Dedifferentiated amniotic fluid mesenchymal stem cell (primary cell): ENCODE measurements around the gene CNIH3.
"Not testable (repeated sequence)": the region's sequence is repeated elsewhere in the genome, so short reads cannot be mapped to it uniquely, and the experiment has no call there.

Experiments used
- DNase-seq: peaks from one replicate; pipeline ENCODE4 v3.0.0-alpha.2; 2016; ENCODE audit errors: extremely low spot score

The CNIH3 gene

DNA sequence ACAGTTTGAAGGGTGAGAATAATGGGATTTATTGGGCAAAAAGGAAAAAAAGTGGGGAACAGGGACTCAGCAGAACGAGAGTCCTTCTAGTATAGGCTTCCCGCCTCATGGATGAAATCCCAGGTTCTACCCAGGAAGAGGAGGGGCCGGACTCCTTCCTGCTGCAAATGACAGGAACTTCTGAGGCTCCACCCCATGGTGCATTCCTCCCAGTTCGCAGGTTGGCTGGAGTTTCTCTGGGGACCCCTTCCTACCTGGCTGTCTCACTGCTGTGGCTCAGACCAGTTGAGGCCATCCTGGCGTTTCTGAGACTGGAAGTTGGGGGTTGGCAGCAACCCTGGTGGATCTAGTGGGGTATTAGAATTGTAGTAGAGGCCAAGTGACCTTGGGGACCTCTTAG is 27.5 kb downstream of the CNIH3 start:
- DNase-seq: no peak

DNA sequence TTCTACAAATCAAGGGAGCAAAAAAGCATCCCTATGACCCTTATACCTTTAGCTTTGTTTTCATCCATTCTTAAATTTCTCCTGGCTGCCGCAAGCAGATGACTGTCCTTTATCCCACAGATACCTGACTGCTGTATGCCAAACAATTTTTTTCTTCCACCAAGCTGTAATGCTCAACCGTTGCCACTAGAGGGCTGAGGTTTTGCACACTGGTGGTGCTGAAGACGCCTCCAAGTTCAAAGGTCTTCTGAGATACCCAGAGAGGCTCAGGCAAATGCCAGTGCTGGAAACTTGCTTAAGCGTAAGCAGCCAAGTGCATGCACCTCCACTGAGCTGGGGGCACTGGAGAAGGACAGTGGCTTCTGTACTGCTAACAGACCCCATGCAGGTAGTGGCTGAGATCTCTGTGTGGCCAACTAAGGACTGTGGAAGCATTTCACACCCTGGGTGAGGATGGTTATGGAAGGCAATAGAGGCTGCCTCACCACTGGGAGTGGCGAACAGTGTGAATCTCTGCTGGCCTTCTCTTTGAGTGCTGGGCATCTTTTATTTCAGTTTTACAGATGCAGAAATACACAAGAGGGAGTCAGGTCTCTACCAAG is 28.5 kb downstream of the CNIH3 start:
- no peak for DNase-seq

DNA sequence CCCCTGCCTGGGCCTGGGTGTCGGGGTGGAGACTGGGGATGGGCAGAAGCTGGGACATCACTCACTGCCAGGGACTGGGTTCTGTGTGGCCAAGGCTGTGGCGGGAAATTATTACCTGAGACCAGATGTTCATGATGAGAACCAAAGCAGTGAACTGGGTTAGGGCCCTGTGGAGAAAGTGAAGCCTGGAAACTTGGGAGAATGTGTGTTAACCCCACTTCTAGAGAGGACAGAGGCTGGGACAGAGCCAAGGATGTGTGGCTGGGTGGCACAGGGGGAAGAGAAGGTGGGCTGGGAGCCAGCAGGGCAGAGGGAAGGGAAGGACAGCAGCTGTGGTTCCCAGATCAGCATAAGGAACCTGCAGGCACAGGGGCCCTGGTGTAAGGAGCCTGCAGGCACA is 31.3 kb downstream of the CNIH3 start:
- no peak for DNase-seq

DNA sequence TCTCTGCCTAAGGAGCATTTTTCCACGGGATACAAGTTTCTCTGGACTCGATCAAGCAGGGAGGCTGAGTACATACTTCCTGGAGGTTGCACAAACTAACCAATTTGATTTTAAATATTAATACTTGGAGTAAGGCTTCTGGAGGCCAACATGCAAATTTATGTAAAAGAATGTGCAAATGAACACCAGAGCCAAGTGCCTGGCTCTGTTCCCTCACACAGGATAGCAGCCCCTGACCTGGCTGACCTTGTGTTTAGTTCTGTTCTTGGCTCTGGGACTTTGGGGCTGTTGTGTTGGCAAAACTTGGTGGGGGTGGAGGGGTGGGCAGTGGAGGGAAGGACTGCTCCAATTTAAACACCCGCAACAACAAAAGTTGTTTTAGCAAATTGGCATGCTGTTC is 34.2 kb downstream of the CNIH3 start:
- no peak for DNase-seq

DNA sequence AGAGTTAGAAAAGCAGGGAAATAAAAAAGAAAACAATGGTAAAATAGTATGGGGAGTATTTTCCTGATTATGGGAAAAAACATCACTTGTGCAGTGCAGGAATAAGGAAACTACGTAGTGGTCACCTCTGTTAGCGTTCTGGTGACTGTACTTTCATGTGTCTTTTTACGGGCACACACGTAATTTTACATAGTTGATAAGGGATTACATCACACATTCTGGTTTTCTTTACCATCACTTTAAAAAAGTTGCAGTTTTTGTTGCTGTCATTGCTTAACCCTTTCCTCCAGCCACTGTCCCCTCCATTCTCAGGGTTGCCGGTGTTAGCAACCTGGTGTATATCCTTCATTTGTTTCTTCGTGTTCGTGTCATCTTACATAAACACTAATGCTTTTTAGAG is 35.1 kb downstream of the CNIH3 start:
- no peak for DNase-seq

DNA sequence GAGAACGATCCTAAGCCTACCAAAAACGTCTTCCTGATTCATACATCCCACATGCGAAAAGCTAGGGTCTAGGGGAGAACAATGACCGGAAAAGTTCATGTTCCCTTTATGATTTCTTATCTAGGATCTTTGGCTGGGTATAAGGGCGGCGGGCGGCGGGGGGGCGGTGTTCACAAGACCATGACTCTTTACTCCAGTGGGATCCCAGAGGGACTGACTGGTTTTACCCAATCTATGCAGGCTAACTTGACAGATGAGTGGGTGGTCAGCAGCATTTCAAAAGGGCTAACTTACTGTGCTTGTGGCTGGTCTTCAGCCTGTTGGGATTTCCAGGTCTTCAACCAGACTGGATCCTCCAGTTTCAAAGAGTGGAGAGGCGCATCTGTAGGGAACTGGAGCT is 40.3 kb downstream of the CNIH3 start:
- no peak for DNase-seq

DNA sequence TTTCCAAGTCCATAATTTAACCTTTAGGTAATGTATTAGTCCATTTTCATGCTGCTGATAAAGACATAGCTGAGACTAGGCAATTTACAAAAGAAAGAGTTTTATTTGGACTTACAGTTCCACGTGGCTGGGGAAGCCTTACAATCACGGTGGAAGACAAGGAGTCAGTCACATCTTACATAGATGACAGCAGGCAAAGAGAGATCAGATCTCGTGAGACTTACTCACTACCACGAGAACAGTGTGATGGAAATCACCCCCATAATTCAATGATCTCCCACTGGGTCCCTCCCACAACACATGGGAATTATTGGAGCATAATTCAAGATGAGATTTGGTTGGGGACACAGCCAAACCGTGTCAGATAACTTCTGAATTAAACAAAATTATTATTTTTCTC is 44.0 kb downstream of the CNIH3 start:
- DNase-seq: no peak

DNA sequence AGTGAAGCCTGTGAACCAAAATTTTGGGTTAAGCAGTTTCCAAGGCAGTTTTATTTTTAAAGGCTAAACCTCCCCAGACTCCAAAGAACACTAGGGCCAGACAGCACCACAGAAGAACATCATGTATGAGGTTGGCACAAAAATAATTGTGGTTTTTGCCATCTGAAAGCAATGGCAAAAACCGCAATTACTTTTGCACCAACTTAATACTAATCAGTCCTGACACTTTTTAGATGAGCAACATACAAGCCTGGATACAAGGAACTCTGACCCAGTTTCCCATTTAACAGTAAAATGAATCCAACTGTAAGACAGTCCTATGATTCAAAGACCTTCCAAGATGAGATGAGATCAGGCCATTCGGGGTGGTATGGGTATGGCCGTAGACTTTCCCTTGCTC is 46.8 kb downstream of the CNIH3 start:
- no peak for DNase-seq

DNA sequence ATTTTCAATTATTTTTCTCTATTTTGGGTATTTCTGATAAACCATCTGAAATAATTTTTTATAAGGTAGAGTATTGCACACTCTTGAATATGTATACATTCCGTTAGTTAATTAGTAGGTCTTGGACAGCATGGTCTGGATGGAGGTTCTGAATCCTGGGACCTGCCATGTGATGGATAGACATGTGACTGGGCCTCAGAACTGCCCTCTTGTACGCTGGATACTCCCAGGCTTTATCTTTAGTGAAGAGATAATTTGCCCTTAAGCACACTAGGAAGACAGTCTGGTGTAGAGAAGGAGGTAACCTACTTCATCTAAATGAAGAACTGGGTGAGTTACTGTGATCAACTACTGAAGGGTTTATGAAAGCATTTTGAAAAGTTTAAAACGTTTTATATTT is 48.9 kb downstream of the CNIH3 start:
- DNase-seq: no peak

DNA sequence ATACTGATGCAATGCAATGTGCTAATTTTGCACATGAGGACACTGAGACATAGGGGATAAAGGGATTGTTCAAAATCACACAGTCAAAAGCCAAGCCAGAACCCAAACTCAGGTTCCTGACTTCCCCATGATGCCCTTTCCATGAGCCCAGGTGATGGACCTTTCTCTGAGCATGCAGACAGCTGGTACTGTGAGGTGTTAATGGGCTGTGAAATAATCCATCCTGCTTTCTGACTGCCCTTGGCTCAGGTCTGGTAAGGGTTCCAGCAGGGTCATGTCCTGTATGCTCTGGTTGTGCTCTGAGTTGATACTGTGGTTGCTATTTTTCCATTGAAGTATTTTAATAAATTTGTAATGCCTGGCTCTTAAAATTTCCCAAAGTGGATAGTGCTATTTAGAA is 50.0 kb downstream of the CNIH3 start:
- no peak for DNase-seq

DNA sequence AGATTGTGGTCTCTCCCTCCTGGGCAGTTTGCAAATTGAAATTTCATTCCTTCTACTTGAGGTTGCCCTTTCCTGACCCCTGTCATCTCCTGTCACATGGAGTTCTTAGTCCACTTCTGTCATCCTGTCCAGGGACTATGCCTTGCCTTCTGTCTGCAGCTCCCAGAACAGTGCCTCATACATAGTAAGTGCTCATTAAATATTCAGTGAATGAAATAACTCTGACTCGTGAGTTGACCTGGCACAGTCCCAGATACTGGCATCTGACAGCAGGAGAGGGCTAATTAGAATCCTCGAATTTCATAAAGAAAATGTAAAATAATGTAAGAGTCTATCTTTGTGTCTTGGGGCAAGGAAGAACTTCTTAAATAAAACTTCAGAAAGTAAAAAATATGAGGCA is 50.8 kb downstream of the CNIH3 start:
- no peak for DNase-seq

DNA sequence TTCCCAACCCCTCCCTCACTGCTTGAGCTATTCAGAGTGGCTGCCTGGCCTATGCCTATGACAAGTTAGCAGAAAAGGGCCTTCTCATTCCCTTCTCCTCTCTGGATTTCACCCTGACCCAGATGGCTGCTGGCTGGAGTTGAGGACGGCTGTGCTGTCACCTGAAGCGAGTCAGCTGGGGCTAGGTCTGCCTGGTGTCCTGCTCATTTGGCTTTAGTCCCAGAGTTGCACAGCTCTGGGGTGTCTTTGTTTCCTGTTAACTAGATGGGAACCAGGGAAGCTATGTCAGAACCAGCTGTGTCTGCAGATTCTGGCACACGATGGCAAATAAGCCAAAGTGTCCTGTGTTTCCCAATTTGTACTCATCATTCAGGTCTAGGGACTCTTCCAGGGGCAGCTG is 52.9 kb downstream of the CNIH3 start:
- DNase-seq: no peak

DNA sequence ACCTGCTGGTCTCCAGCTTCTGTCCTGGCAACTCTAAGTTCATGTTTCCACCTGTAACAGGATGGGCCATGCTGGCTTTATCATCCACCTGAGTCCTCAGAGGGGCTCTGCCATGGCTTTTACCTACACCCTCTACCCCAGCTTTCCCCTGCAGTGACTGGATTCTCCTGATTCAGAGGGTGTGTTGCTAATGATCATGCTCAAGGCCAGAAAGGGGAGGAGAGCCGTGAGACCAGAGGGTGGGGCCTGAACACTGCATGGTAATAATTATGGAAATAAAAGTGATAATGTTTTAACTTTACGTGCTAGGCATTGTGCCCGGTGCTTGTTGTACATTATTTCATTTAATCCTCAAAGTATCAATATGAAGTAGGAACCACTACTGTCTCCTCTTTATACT is 53.3 kb downstream of the CNIH3 start:
- DNase-seq: no peak

DNA sequence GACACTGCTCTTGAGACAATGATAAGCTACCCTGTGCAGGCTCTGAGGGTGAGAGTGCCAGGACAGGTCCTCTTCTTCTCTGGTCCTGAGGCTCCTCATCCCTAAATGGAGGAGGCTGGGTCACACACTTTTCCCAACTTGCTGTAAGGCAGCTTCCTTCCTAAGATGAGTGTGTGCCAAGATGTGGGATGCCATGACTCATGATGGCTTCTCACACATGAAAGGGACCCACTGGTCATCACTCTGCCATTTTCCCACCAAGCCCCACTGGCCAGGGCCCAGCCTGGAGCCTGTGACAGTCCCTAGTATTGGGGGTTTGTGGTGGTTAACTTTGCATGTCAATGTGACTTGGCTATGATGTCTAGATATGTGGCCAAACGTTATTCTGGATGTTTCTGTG is 54.4 kb downstream of the CNIH3 start:
- DNase-seq: no peak

DNA sequence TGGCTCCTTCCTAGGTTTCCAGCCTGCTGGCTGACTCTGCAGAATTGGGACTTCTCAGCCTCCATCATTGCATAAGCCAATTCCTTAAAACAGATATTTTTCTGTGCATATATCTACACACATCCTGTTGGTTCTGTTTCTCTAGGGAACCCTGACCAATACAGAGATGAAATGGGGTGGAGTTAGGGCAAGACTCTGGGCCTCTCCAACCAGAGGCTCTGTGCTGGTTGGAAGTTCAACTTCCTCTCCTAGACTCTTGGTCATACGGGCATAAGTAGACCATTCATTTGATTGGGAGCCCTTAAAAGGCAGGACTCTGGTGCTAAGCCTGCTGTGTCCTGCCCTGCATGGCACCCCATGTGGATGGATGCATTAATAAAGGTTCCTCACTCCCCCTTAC is 55.0 kb downstream of the CNIH3 start:
- DNase-seq: no peak

DNA sequence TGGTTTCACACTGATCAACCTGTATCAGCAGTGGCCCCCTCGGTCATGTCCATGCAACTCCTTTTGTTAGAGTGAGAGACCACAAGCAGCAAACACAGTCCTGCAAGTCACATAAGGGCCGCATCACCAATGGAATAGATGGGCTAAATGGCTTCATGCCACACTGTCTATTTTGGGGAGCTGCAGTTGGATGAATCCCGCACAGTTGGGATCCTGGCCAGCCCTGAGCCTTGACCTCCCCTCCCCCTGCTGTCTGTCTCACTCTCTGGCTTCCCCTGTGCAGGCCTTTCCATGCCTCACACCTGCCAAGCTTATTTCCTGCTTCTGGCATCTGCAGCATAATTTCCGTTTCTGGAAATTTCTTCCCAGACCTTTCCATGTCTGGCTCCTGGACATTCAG is 57.0 kb downstream of the CNIH3 start:
- DNase-seq: no peak

DNA sequence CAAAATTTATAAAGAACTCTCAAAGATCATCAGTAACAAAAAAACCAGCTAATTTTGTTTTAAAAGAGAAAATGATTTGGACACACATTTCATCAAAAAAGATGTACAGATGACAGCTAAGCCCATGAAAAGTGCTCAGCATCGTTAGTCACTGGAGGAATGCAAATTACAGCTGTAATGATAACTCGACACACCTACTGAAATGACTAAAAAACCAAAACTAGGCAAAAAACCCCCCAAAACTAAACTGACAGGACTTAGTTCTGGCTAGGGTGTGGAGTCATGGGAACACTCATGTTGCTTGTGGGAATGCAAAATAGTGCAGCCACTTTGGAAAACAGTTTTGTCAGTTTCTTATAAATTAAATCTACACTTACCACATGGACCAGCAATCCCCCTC is 59.5 kb downstream of the CNIH3 start:
- no peak for DNase-seq

DNA sequence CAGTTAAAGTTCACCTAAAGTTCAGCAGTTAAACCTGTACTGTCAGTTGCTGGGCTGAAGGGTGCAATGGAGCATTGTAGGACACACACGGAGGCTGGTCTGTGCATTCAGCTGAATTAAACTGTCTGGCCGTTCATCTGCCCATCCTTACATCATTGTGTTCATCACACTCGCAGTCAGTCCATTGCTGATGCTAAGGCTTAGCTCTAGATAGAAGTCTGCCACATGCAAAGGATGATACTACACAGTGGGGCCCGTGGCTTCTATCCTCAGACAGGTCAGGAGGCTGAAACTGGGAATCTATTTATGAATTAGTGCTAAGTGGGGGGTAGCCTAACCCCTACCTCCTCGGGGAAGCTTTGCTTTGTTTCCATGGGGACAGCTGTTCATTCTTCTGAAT is 60.4 kb downstream of the CNIH3 start:
- no peak for DNase-seq

DNA sequence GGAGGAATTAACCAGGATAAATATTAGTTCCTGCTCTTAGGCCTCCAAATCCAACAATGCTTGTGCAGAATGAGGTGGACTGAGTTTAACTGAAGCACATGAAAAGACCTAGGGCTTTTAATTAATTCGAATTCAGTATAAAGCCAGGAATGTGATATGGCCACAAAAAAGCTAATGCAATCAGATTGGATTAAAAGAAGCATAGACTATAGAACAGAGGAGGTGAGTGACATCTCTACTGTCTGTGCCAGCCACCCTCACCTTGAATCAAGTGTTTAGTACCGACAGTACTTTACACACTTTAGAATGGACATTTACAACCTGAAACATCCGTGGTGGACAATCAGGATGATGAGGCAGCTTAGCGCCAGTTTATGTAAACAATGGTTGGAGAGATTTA is 62.1 kb downstream of the CNIH3 start:
- DNase-seq: no peak

DNA sequence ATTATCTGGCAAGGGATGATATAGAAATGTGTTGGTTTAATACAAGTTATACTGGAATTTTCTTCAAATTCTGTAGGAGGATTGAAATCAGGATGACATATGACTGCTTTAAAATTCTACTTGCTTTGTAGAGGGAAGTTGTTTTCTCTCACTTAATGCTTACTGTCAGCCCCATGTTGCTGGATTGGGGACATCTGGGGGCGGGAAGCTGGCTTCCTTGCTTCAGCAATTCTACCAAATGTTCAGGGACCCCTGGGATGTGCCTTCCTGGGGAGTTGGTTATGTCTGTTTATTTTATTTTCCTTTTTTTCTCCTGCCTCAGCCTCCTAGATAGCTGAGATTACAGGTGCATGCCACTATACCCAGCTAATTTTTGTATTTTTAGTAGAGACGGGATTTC is 63.5 kb downstream of the CNIH3 start:
- DNase-seq: no peak

DNA sequence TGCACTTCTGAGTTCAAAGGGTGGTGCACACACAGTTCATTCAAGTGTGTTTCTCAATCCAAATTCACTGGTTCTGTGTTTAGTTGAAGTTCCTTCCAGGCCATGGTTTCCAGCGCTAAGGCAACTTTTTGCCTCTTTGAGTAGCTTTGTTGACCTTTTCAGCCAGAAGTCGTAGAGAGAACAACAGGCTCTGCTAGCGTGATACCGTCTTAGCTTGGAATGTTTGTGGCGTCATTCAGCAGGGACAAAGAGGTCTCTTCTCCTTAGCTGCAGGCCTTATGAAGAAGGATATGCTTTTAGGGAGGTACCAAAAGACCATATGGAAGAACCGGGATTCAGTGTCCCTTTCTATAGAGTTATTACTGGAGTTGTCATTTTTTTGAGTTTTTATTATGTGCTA is 65.7 kb downstream of the CNIH3 start:
- DNase-seq: no peak

DNA sequence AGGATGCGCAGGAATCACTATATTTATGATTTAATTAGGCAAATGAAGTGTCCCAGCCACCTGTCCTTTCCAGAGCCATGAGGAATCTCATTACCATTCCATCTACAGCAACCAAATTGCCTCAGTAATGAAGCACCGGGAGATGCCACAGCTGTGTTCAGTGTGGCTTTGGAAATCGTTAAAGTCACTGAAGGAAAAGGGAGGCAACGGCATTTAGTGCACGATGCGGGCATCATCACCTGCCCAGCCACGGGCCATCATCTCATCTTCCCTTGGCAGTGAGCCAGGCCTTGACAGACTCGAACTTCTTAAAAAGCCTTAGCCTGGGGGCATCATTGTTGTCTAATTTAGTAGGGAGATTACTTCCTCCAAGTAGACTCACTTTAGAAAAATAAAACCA is 67.8 kb downstream of the CNIH3 start:
- no peak for DNase-seq

DNA sequence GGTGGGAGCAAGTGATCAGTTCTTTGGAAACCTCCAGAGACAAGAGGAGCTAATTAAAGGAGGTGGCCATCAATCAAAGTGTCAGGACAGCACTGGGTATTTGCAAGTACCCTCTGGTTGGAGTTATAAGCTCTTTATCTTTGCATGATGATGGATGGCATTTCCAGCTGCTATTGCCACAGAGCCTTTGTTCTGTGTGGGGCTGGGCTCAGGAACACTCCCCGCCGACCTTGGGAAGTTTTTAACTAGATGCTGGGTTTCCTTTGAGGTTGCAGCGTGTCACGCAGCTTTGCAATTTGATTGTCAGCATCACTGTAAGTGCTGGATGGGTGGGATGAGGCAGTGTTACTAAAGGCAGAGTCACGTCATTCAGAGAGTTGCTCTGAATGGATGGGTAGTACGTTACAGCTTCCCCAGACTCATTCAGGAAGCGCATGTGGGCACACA is 68.9 kb downstream of the CNIH3 start:
- no peak for DNase-seq

DNA sequence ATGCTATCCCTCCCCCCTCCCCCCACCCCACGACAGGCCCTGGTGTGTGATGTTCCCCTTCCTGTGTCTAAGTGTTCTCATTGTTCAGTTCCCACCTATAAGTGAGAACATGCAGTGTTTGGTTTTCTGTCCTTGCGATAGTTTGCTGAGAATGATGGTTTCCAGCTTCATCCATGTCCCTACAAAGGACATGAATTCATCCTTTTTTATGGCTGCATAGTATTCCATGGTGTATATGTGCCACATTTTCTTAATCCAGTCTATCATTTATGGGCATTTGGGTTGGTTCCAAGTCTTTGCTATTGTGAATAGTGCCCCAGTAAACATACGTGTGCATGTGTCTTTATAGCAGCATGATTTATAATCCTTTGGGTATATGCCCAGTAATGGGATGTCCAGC is 70.0 kb downstream of the CNIH3 start:
- not testable (repeated sequence) for DNase-seq

DNA sequence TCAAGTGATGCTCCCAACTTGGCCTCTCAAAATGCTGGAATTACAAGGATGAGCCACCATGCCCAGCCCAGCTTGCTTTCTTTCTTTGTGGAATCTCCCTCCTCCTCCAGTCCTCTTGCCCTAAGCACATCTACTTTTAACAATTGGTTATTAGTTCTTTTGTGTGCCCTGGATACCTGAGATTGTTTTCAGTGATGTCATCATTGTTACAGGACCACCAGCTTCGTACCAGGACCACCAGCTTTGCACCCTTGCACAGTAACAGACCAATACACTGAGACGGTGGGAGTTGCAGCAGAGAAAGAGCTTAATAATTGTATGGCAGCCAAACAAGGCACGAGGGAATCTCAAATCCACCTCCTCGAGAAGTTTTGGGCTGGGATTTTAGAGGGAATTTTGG is 71.3 kb downstream of the CNIH3 start:
- DNase-seq: no peak
